Ascending aorta (tissue), 2 donors: ENCODE measurements around the gene EPN3. TPM values are rescaled to one million over a fixed set of nuclear protein-coding genes. Genes with fewer than 3 reads are reported as not detected.

Source experiments
- DNase-seq, 2 donors: peaks; one replicate each; pipeline ENCODE4 v3.0.0-alpha.2; 2019; ENCODE audit warnings: low spot score in 2 of 2
- H3K27ac ChIP-seq, 2 donors: fragments of 200-600 bp; sonication (generic); one replicate each; pipeline ENCODE4 v1.5.1; 2016 to 2017; ENCODE audit warnings: mild to moderate bottlenecking in 1 of 2
- H3K27me3 ChIP-seq: fragments of 200-600 bp; sonication (generic); one replicate; pipeline ENCODE4 v1.5.1; 2017
- H3K36me3 ChIP-seq, 2 donors: fragments of 200-600 bp; sonication (generic); one replicate each; pipeline ENCODE4 v1.5.1; 2016
- H3K4me1 ChIP-seq, 2 donors: fragments of 200-600 bp; sonication (generic); one replicate each; pipeline ENCODE4 v1.5.1; 2016 to 2017; ENCODE audit warnings: mild to moderate bottlenecking in 1 of 2
- H3K4me3 ChIP-seq, 2 donors: fragments of 200-600 bp; sonication (generic); one replicate each; pipeline ENCODE4 v1.5.1; 2016 to 2017; ENCODE audit warnings: mild to moderate bottlenecking in 1 of 2
- H3K9me3 ChIP-seq, 2 donors: fragments of 200-600 bp; sonication (generic); one replicate each; pipeline ENCODE4 v1.5.1; 2016
- CTCF ChIP-seq, 3 experiments: fragments of 200-600 bp in 2 of 3; fragments of 450-650 bp in 1 of 3; sonication (generic) in 2 of 3; IDR thresholded peaks; one replicate each; pipeline ENCODE4 v1.5.1; 2016 to 2019; ENCODE audit warnings: antibody characterized with exemption in 3 of 3, mild to moderate bottlenecking in 1 of 3, moderate library complexity in 1 of 3
- intact Hi-C: fragments of 100-400 bp; cut with DNase I; formaldehyde crosslinking; loops from one replicate; pipeline ENCODE4 v1.15.1; 2023
- total RNA-seq: library from RNA; depleted of rRNA; stranded (reverse); fragments of >200 nt; gene quantifications from one replicate; pipeline ENCODE4 v1.1.0, GENCODE V29; 2016

Gene EPN3
- total RNA-seq, 1 donor from 2014 or later, result 0.85 TPM

- no peaks in the 10 kb centered on the region for H3K4me1 ChIP-seq
- H3K27ac ChIP-seq, result no peak overlapping the region
- intact Hi-C loops, result no loop called here
- no peaks in the 10 kb centered on the region for H3K27me3 ChIP-seq
- no peak for TF ChIP-seq CTCF (IDR thresholded peaks at IDR 0.05)
- no peak overlapping the region for H3K4me3 ChIP-seq
- H3K36me3 ChIP-seq, result no peaks in the 10 kb centered on the region
- no peaks in the 10 kb centered on the region for H3K9me3 ChIP-seq
- DNase-seq, result no peak
Observed at GRCh38 chr17:50523208-50523607, 9.3 kb upstream of the EPN3 start.

GRCh38 chr17:50524838-50525237 is 7.7 kb upstream of the EPN3 start:
- Histone ChIP-seq H3K4me1 (no peaks in the 10 kb centered on the region), H3K4me3 (no peak overlapping the region), H3K9me3 (no peaks in the 10 kb centered on the region), H3K27ac (no peak overlapping the region), H3K27me3 (no peaks in the 10 kb centered on the region), H3K36me3 (no peaks in the 10 kb centered on the region)
- intact Hi-C loops, result no loop called here
- no peak for TF ChIP-seq CTCF (IDR thresholded peaks at IDR 0.05)
- no peak for DNase-seq

- intact Hi-C loops, result no loop called here
- Histone ChIP-seq H3K27me3 (peaks cover under 1% of the 10 kb centered on the region), H3K9me3 (no peaks in the 10 kb centered on the region), H3K36me3 (no peaks in the 10 kb centered on the region), H3K4me3 (no peak overlapping the region), H3K4me1 (no peaks in the 10 kb centered on the region), H3K27ac (no peak overlapping the region)
- no peak for TF ChIP-seq CTCF (IDR thresholded peaks at IDR 0.05)
- DNase-seq, result no peak
Observed at GRCh38 chr17:50527155-50527762, 5.3 kb upstream of the EPN3 start.

GRCh38 chr17:50527949-50528474 is 4.5 kb upstream of the EPN3 start:
- Histone ChIP-seq H3K9me3 (no peaks in the 10 kb centered on the region), H3K36me3 (no peaks in the 10 kb centered on the region), H3K4me1 (no peaks in the 10 kb centered on the region), H3K4me3 (no peak overlapping the region), H3K27ac (no peak overlapping the region), H3K27me3 (peaks cover 8% of the 10 kb centered on the region)
- intact Hi-C loops, result no loop called here
- no peak for TF ChIP-seq CTCF (IDR thresholded peaks at IDR 0.05)
- no peak for DNase-seq

- no peak for DNase-seq
- intact Hi-C loops, result no loop called here
- no peak overlapping the region for H3K27ac ChIP-seq
- no peak overlapping the region for H3K4me3 ChIP-seq
- no peaks in the 10 kb centered on the region for H3K9me3 ChIP-seq
- no peak for TF ChIP-seq CTCF (IDR thresholded peaks at IDR 0.05)
- H3K36me3 ChIP-seq, result no peaks in the 10 kb centered on the region
- peaks cover 11% of the 10 kb centered on the region for H3K27me3 ChIP-seq
- H3K4me1 ChIP-seq, result peaks cover 0 to 8% of the 10 kb centered on the region in 2 donors
Observed at GRCh38 chr17:50529849-50530248, 2.7 kb upstream of the EPN3 start.
